NCI-H69 (cell line): ENCODE measurements around the gene GSN.
A peak's percentile ranks its signal among the peaks of the same experiment; 100 is the strongest.

Experiments
- DNase-seq: peaks from one replicate; lab custom pipeline; 2025; lab: John Stamatoyannopoulos, UW

The GSN gene

GRCh38 chr9:121273064-121273775 lies 5.3 kb downstream of the GSN start:
- DNase-seq: peak; percentile 28

GRCh38 chr9:121274851-121275250 lies 6.9 kb downstream of the GSN start:
- no peak for DNase-seq

GRCh38 chr9:121275781-121276658 lies 8.1 kb downstream of the GSN start:
- DNase-seq: no peak

GRCh38 chr9:121277026-121277425 lies 9.1 kb downstream of the GSN start:
- no peak for DNase-seq

- DNase-seq: no peak
These were observed 9.7 kb downstream of the GSN start for GRCh38 chr9:121277518-121278295.

GRCh38 chr9:121278477-121279261 lies 10.7 kb downstream of the GSN start:
- DNase-seq: peak; percentile 81

- no peak for DNase-seq
These were observed 11.9 kb downstream of the GSN start for GRCh38 chr9:121279776-121280388.

GRCh38 chr9:121280715-121281613 lies 13.0 kb downstream of the GSN start:
- DNase-seq: peak; percentile 70

- peak; percentile 97 for DNase-seq
These were observed 13.8 kb downstream of the GSN start for GRCh38 chr9:121281614-121282276.

GRCh38 chr9:121282277-121283079 lies 14.5 kb downstream of the GSN start:
- DNase-seq: peak; percentile 68

- DNase-seq: no peak
These were observed 15.1 kb downstream of the GSN start for GRCh38 chr9:121283080-121283398.

- DNase-seq: no peak
These were observed 16.1 kb downstream of the GSN start for GRCh38 chr9:121283856-121284732.

- DNase-seq: peak; percentile 14
These were observed 16.9 kb downstream of the GSN start for GRCh38 chr9:121284733-121285451.

- peak; percentile 69 for DNase-seq
These were observed 18.1 kb downstream of the GSN start for GRCh38 chr9:121285835-121286687.

GRCh38 chr9:121286688-121286972 lies 18.7 kb downstream of the GSN start:
- DNase-seq: no peak

GRCh38 chr9:121286973-121287741 lies 19.2 kb downstream of the GSN start:
- DNase-seq: peak; percentile 97
